ENCODE data around the gene GRHPR. TPM values are rescaled to one million over a fixed set of nuclear protein-coding genes. Genes with fewer than 3 reads are reported as not detected.

GRHPR gene
- total RNA-seq (2013; cell fraction: nucleolus; rRNA removed) = 108 and 136 TPM in 2 replicates
- total RNA-seq (2014; rRNA removed) = 179 and 190 TPM in 2 replicates
- total RNA-seq (2014; rRNA removed; fragmentation: Illumina TruSeq; extraction: Trizol) = 104 and 111 TPM in 2 replicates
- 120 and 127 TPM in 2 replicates for total RNA-seq (2021)
- 70.6 TPM for polyA plus RNA-seq (2011; ENCODE audit: low read depth)
- polyA plus RNA-seq (2011; rRNA removed) = 68.5 and 132 TPM in 2 replicates
- polyA plus RNA-seq (2011; cell fraction: cytosol; rRNA removed) = 195 and 247 TPM in 2 replicates
- 168 and 195 TPM in 2 replicates for polyA plus RNA-seq (2011; cell fraction: nucleus; rRNA removed)
- polyA plus RNA-seq (2012) = 91.5 and 110 TPM in 2 replicates
- 65.4 and 96.1 TPM in 2 replicates for polyA plus RNA-seq (2014; fragmentation: Illumina TruSeq; extraction: Trizol)
- polyA plus RNA-seq (2014; fragmentation: Nextera tagmentation; extraction: Ambion mirVana) = 10 to 100 TPM; 52.4 to 78.6 TPM
- 194 and 209 TPM in 2 replicates for polyA plus RNA-seq (2014; rRNA removed)
- polyA plus RNA-seq (2016; fragmentation: Nextera tagmentation; extraction: Ambion mirVana) = 100 to 1,000 TPM; 153 to 154 TPM
- polyA minus RNA-seq (2011; rRNA and poly(A)+ RNA removed) = 81.4 and 134 TPM in 2 replicates
- 31.9 and 41.0 TPM in 2 replicates for polyA minus RNA-seq (2011; cell fraction: cytosol; rRNA and poly(A)+ RNA removed)
- 33.0 and 70.1 TPM in 2 replicates for polyA minus RNA-seq (2011; cell fraction: nucleus; rRNA and poly(A)+ RNA removed)
- percentile 87 among the genes with signal in this experiment for Bru-seq, nascent RNA
- percentile 90 among the genes with signal in this experiment for BruChase-seq, experiment 1, labeled RNA remaining after a 6-hour chase
- BruChase-seq, experiment 2, labeled RNA remaining after a 2-hour chase = percentile 85 among the genes with signal in this experiment
- long read RNA-seq, experiment 1, transcript GRHPR-201 (9 exons, 1,280 nt) = major isoform, 83 of 110 reads
- long read RNA-seq, experiment 1, transcript GRHPR-203 (9 exons, 1,080 nt) = minor isoform, 16 of 110 reads
- long read RNA-seq, experiment 1, partial matches to known transcripts = 4 of 110 reads
- long read RNA-seq, experiment 1, other reads (novel, unspliced or antisense) = 6 of 110 reads
- long read RNA-seq, experiment 2, full-length matches to known transcripts = 199 of 257 reads
- long read RNA-seq, experiment 2, partial matches to known transcripts = 16 of 257 reads
- long read RNA-seq, experiment 2, other reads (novel, unspliced or antisense) = 42 of 257 reads

DNA sequence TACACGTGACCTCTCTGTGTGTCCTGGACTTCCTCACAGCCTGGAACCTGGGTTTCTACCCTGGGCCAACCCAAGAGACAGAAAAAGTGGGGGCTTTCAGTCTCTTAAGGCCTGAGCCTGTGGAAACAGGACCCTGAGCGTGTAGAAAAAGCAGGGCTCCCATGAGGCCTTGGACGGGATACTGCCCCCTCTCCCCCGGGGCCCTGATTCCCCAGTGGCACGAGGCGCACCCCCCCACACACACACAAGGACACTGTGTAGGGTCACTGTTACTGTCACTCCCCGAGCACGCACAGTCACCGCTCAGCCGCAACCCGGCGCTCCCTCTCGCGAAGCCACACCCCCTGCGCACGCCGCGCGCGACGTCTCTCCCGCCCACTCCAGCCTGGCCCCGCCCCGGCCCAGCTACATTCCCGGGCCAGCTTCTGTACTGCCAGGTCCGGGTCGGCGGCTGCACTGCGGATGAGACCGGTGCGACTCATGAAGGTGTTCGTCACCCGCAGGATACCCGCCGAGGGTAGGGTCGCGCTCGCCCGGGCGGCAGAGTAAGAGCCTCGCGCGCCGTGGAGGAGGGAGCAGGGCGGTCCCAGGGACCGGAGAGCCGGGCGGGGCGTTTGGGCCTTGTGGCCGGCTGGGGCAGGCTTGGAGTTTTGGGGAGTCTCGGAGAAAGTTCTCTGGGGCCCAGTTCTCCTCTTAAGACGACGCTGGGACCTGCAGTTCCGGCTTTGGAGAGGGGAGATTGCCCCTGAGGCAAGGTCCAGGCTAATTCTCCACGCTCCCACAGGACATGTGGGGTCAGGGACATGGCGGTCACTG, at the start of gene GRHPR:
TSS of gene GRHPR (plus strand) at position 408 of the 816 bp plus-strand sequence. CDS start at position 463, 55 bp downstream.
- in situ Hi-C loops (cut with MboI) = no loop called here
- RAD21 ChIA-PET (ENCODE audit: unreplicated experiment) = interaction anchor here (0.6 to 2.2 kb wide), 5 partner anchors 9 to 1802 kb away, joined by 3 to 7 read pairs (median 3); no protein-coding TSS in a partner anchor
- TF ChIP-seq, protein P1, sequence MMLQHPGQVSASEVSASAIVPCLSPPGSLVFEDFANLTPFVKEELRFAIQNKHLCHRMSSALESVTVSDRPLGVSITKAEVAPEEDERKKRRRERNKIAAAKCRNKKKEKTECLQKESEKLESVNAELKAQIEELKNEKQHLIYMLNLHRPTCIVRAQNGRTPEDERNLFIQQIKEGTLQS (IDR thresholded peaks at IDR 0.05; ENCODE audit: borderline replicate concordance, extremely low read depth, low read depth, low read length) = no peak
- TF ChIP-seq JUNB (IDR thresholded peaks at IDR 0.05) (no peak), NR2C1 (IDR thresholded peaks at IDR 0.05) (no peak), NRF1 (conservative IDR thresholded peaks at IDR 0.05; ENCODE audit: low read depth, low read length) (peak; percentile 51), SMAD5 (IDR thresholded peaks at IDR 0.05; ENCODE audit: low read depth) (peak; percentile 60; the same call in 1 of the 2 replicates), HSF1 (IDR thresholded peaks at IDR 0.05; ENCODE audit: low read depth, low read length) (no peak)
- TF ChIP-seq, protein P2, sequence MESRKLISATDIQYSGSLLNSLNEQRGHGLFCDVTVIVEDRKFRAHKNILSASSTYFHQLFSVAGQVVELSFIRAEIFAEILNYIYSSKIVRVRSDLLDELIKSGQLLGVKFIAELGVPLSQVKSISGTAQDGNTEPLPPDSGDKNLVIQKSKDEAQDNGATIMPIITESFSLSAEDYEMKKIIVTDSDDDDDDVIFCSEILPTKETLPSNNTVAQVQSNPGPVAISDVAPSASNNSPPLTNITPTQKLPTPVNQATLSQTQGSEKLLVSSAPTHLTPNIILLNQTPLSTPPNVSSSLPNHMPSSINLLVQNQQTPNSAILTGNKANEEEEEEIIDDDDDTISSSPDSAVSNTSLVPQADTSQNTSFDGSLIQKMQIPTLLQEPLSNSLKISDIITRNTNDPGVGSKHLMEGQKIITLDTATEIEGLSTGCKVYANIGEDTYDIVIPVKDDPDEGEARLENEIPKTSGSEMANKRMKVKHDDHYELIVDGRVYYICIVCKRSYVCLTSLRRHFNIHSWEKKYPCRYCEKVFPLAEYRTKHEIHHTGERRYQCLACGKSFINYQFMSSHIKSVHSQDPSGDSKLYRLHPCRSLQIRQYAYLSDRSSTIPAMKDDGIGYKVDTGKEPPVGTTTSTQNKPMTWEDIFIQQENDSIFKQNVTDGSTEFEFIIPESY (IDR thresholded peaks at IDR 0.05) = no peak
- TF ChIP-seq, protein P3, sequence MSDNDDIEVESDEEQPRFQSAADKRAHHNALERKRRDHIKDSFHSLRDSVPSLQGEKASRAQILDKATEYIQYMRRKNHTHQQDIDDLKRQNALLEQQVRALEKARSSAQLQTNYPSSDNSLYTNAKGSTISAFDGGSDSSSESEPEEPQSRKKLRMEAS (IDR thresholded peaks at IDR 0.05; ENCODE audit: low read depth, low read length) = 0 out of 2 replicates have a peak, but pooled peaks have one; percentile 19
- TF ChIP-seq, protein P4, sequence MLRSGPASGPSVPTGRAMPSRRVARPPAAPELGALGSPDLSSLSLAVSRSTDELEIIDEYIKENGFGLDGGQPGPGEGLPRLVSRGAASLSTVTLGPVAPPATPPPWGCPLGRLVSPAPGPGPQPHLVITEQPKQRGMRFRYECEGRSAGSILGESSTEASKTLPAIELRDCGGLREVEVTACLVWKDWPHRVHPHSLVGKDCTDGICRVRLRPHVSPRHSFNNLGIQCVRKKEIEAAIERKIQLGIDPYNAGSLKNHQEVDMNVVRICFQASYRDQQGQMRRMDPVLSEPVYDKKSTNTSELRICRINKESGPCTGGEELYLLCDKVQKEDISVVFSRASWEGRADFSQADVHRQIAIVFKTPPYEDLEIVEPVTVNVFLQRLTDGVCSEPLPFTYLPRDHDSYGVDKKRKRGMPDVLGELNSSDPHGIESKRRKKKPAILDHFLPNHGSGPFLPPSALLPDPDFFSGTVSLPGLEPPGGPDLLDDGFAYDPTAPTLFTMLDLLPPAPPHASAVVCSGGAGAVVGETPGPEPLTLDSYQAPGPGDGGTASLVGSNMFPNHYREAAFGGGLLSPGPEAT (IDR thresholded peaks at IDR 0.05; ENCODE audit: low read depth) = no peak

More for the DNA sequence above, at the start of gene GRHPR:
- FAIRE-seq (peak; percentile 69), DNase-seq (ENCODE audit: low read depth, low spot score) (no peak), ATAC-seq (peak; percentile 97)
- no peaks in the 10 kb centered on the region for H3K9me3 ChIP-seq (replicated peaks; ENCODE audit: control insufficient read depth, insufficient read depth, low read length)
- H3K9ac ChIP-seq (ENCODE audit: control insufficient read depth, insufficient read depth, low read length) = peak within 1 kb of the TSS; percentile 96
- ChIA-PET CTCF (interaction anchor here (1.4 to 1.8 kb wide), 4 partner anchors 11 to 81 kb away, joined by 3 to 7 read pairs (median 4); no protein-coding TSS in a partner anchor), POLR2A (interaction anchor here (1.0 to 1.4 kb wide), 5 partner anchors 8 to 41 kb away, joined by 3 to 5 read pairs (median 4); no protein-coding TSS in a partner anchor), SMC1A (ENCODE audit: uncharacterized antibody, unreplicated experiment) (interaction anchor here (1.0 kb wide), 1 partner anchor 11 kb away, joined by 3 read pairs; no protein-coding TSS in a partner anchor)
- WGBS (ENCODE audit: insufficient coverage, insufficient replicate concordance, low lambda C conversion rate, missing lambda C conversion rate) = under 1% methylated on average over 54 of the region's 56 CpGs
- intact Hi-C loops (cut with micrococcal nuclease; ENCODE audit: unreplicated experiment) = no loop called here
- H3K27me3 ChIP-seq (replicated peaks in 1 of 2; ENCODE audit: control insufficient read depth in 2 of 2, insufficient read depth in 2 of 2, low read length in 1 of 2) = no peaks in the 10 kb centered on the region
- peak within 1 kb of the TSS; percentile 75 for H3K27ac ChIP-seq (ENCODE audit: control insufficient read depth, insufficient read depth)
- 0 out of 2 replicates have a peak, but pooled peaks cover 4% of the 10 kb centered on the region for H4K20me1 ChIP-seq (ENCODE audit: control insufficient read depth, insufficient read depth)
- peaks cover 37% of the 10 kb centered on the region for H3K79me2 ChIP-seq (ENCODE audit: control insufficient read depth, insufficient read depth, low read length)
- H2AFZ ChIP-seq (ENCODE audit: control insufficient read depth, low read depth, low read length) = peak within 1 kb of the TSS; percentile 94
- H3K4me1 ChIP-seq (ENCODE audit: control insufficient read depth, insufficient read depth, low read length) = peaks cover 17% of the 10 kb centered on the region
- peak within 1 kb of the TSS; percentile 95 for H3K4me2 ChIP-seq (ENCODE audit: control insufficient read depth, insufficient read depth)
- peaks cover 8 to 14% of the 10 kb centered on the region in 2 experiments; a peak in 3 of 4 replicates for H3K36me3 ChIP-seq (ENCODE audit: control insufficient read depth in 2 of 2, insufficient read depth in 2 of 2, low read length in 1 of 2)
- TSS peak; percentile 71 for BruUV-seq (replicated peaks)
- peak within 1 kb of the TSS; percentile 97 for H3K4me3 ChIP-seq

All from GM12878 (cell line).